Neuron (in vitro differentiated cells): ENCODE measurements around the gene SLC5A7.

Experiments used
- H2AFZ ChIP-seq: one replicate; pipeline ENCODE4 v1.6.1; 2013; ENCODE audit warnings: low read depth, mild to moderate bottlenecking, inconsistent platforms, low read length, moderate library complexity
- H3K27me3 ChIP-seq: one replicate; pipeline ENCODE4 v1.6.1; 2013; ENCODE audit warnings: low read length; ENCODE audit not compliant: insufficient read depth
- H3K36me3 ChIP-seq: one replicate; pipeline ENCODE4 v1.6.1; 2013; ENCODE audit warnings: low read length; ENCODE audit not compliant: insufficient read depth
- H3K4me1 ChIP-seq: one replicate; pipeline ENCODE4 v1.6.1; 2013; ENCODE audit warnings: low read length; ENCODE audit not compliant: insufficient read depth
- H3K4me3 ChIP-seq: 2 replicates; pipeline ENCODE4 v1.5.1; 2013; ENCODE audit warnings: mild to moderate bottlenecking, low read length, moderate library complexity
- H3K9me3 ChIP-seq: one replicate; pipeline ENCODE4 v1.6.1; 2013; ENCODE audit warnings: low read length

SLC5A7 gene

DNA sequence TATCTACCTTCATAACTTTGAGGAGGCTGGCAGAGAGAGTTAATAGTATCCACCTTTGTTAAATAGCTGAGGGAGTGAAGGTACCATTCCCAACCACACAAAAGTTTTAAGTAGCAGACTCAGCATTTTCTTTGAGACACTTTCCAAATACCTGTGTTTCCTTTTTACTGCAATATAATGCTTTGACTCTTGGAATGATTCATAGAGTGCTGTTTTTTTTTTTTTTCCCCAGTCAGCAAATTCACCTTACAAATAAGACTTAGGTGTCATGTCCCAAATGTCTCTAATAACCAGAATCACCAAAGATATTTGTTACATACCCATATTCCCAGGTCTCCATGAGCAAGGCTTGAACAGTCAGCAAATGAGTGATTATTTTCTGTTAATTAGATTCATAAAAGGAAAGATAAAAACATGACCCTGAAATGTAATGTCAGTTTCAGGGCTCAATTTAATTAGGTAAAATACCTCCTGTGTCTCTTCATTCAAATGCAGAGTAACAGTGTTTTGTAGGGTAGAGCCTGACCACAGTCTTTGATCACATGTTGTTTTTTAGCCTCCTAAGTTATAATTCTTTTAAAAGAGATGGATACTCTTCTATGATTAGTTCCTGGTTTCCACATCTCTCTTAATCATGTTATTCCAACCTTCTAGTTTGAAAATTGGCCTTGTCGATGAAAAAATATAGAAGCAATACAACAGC lies 39.9 kb downstream of the SLC5A7 start:
- Histone ChIP-seq H3K36me3 (no peaks in the 10 kb centered on the region), H3K4me3 (no peak overlapping the region), H3K9me3 (no peaks in the 10 kb centered on the region), H3K4me1 (no peaks in the 10 kb centered on the region), H2AFZ (no peak overlapping the region), H3K27me3 (no peaks in the 10 kb centered on the region)

DNA sequence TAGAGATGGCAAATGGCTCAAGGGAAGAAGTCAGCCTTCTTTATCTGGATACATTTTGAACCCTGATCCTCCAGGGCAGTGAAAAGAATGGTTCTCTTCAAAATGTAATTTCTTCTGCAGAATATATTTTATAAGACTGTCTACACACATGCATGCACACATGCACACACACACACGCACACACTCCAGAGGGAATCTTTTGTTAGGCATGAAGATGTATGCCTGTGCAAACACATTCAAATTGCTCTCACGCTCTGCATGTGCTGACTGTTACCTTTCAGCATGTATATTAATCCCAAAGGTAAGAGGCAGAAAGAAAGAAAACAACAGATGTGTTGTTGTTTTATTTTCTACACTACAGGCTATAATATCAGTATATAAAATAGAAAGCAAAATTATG lies 43.2 kb downstream of the SLC5A7 start:
- H2AFZ ChIP-seq: no peak overlapping the region
- H3K4me3 ChIP-seq: no peak overlapping the region
- H3K4me1 ChIP-seq: no peaks in the 10 kb centered on the region
- H3K36me3 ChIP-seq: no peaks in the 10 kb centered on the region
- H3K27me3 ChIP-seq: no peaks in the 10 kb centered on the region
- H3K9me3 ChIP-seq: no peaks in the 10 kb centered on the region

DNA sequence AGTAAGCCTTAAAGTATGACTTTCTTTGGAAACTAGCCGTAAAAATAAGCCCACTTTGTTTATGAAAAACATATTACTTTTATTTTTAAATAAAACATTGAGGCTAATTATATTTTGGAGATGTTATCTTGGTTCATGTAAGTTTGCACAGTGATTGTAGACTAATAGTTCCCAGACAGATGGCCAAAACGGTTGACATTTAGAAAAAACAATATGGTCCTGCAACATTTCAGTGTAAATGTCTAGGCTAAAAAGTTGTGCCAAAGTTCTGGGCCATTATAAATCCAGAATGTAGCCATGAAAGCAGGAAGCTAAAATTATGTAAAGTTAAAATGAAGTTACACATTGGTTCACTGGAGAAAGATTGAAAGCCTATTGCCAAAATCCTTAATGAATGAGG lies 43.6 kb downstream of the SLC5A7 start:
- no peaks in the 10 kb centered on the region for H3K27me3 ChIP-seq
- no peaks in the 10 kb centered on the region for H3K4me1 ChIP-seq
- no peaks in the 10 kb centered on the region for H3K9me3 ChIP-seq
- H3K4me3 ChIP-seq: no peak overlapping the region
- no peak overlapping the region for H2AFZ ChIP-seq
- no peaks in the 10 kb centered on the region for H3K36me3 ChIP-seq

DNA sequence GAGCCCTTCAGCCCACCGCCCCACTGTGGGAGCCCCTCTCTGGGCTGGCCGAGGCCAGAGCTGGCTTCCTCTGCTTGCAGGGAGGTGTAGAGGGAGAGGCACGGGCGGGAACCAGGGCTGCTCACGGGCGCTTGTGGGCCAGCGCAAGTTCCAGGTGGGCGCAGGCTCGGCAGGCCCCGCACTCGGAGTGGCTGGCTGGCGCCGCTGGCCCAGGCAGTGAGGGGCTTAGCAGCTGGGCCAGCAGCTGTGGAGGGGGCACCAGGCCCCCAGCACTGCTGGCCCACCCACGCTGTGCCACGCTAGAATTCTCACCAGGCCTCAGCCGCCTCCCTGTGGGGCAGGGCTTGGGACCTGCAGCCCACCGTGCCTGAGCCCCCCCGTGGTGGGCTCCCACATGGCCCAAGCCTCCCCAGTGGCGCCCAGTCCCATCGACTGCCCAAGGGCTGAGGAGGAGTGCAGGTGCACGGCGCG lies 45.2 kb downstream of the SLC5A7 start:
- Histone ChIP-seq H3K27me3 (no peaks in the 10 kb centered on the region), H3K4me3 (no peak overlapping the region), H3K9me3 (no peaks in the 10 kb centered on the region), H3K36me3 (no peaks in the 10 kb centered on the region), H3K4me1 (no peaks in the 10 kb centered on the region), H2AFZ (no peak overlapping the region)

GRCh38 chr2:108034843-108035242 lies 48.5 kb downstream of the SLC5A7 start:
- H2AFZ ChIP-seq: no peak overlapping the region
- H3K27me3 ChIP-seq: no peaks in the 10 kb centered on the region
- H3K4me3 ChIP-seq: no peak overlapping the region

GRCh38 chr2:108048752-108049151 lies 62.4 kb downstream of the SLC5A7 start:
- H3K9me3 ChIP-seq: no peaks in the 10 kb centered on the region
- no peaks in the 10 kb centered on the region for H3K27me3 ChIP-seq
- no peak overlapping the region for H2AFZ ChIP-seq
- H3K36me3 ChIP-seq: no peaks in the 10 kb centered on the region
- H3K4me3 ChIP-seq: no peak overlapping the region
- H3K4me1 ChIP-seq: no peaks in the 10 kb centered on the region

More at GRCh38 chr2:108034843-108035242, 48.5 kb downstream of the SLC5A7 start:
- no peaks in the 10 kb centered on the region for H3K4me1 ChIP-seq
- no peaks in the 10 kb centered on the region for H3K9me3 ChIP-seq
- no peaks in the 10 kb centered on the region for H3K36me3 ChIP-seq

- H3K4me3 ChIP-seq: no peak overlapping the region
- no peaks in the 10 kb centered on the region for H3K27me3 ChIP-seq
- H3K4me1 ChIP-seq: no peaks in the 10 kb centered on the region
- H2AFZ ChIP-seq: no peak overlapping the region
- H3K36me3 ChIP-seq: no peaks in the 10 kb centered on the region
- H3K9me3 ChIP-seq: no peaks in the 10 kb centered on the region
Measured at GRCh38 chr2:108058576-108059137, 72.3 kb downstream of the SLC5A7 start.

GRCh38 chr2:108061439-108062042 lies 75.2 kb downstream of the SLC5A7 start:
- no peaks in the 10 kb centered on the region for H3K4me1 ChIP-seq
- no peaks in the 10 kb centered on the region for H3K27me3 ChIP-seq
- no peak overlapping the region for H3K4me3 ChIP-seq

More at GRCh38 chr2:108061439-108062042, 75.2 kb downstream of the SLC5A7 start:
- Histone ChIP-seq H2AFZ (no peak overlapping the region), H3K36me3 (no peaks in the 10 kb centered on the region), H3K9me3 (no peaks in the 10 kb centered on the region)
